GM23338 (cell line): Measurements from ENCODE around the gene EPM2AIP1. TPM values are rescaled to one million over a fixed set of nuclear protein-coding genes. Genes with fewer than 3 reads are reported as not detected.

Experiments used
- ATAC-seq: fragments of 200-7000 bp; cut with Tn5 transposase; 3 replicates; pipeline ENCODE4 v1.9.1; 2020
- DNase-seq: peaks from one replicate; pipeline ENCODE4 v3.0.0-alpha.2; 2015; ENCODE audit warnings: low spot score
- H2AFZ ChIP-seq: fragments of 200-600 bp; sonication (generic); 2 replicates; pipeline ENCODE4 v1.8.0; 2016; ENCODE audit warnings: antibody characterized with exemption, mild to moderate bottlenecking, moderate library complexity
- H3F3A ChIP-seq: fragments of 200-600 bp; sonication (generic); replicated peaks from 2 replicates; pipeline ENCODE4 v1.8.0; 2017; ENCODE audit warnings: antibody characterized with exemption, mixed run types, low read depth
- H3K27ac ChIP-seq: fragments of 200-600 bp; sonication (generic); 2 replicates; pipeline ENCODE4 v1.6.1; 2016; ENCODE audit warnings: low read depth
- H3K27me3 ChIP-seq: fragments of 200-600 bp; sonication (generic); 2 replicates; pipeline ENCODE4 v1.8.0; 2016; ENCODE audit warnings: mild to moderate bottlenecking, mixed run types, moderate library complexity; ENCODE audit not compliant: insufficient read depth
- H3K36me3 ChIP-seq: fragments of 200-600 bp; sonication (generic); 2 replicates; pipeline ENCODE4 v1.8.0; 2016; ENCODE audit warnings: mild to moderate bottlenecking; ENCODE audit not compliant: insufficient read depth
- H3K4me1 ChIP-seq: fragments of 200-600 bp; sonication (generic); 2 replicates; pipeline ENCODE4 v1.8.0; 2016; ENCODE audit warnings: mild to moderate bottlenecking, moderate library complexity; ENCODE audit not compliant: insufficient read depth
- H3K4me2 ChIP-seq: fragments of 200-600 bp; sonication (generic); 2 replicates; pipeline ENCODE4 v1.7.1; 2017; ENCODE audit warnings: mixed run types
- H3K4me3 ChIP-seq: fragments of 200-600 bp; sonication (generic); 2 replicates; pipeline ENCODE4 v1.6.1; 2016; ENCODE audit warnings: mixed run types
- H3K79me2 ChIP-seq: fragments of 200-600 bp; sonication (generic); replicated peaks from 2 replicates; pipeline ENCODE4 v1.8.0; 2017; ENCODE audit warnings: mild to moderate bottlenecking; ENCODE audit not compliant: insufficient read depth
- H3K9me2 ChIP-seq: fragments of 200-600 bp; sonication (generic); 2 replicates; pipeline ENCODE4 v1.8.0; 2017; ENCODE audit not compliant: insufficient read depth
- H4K20me1 ChIP-seq: fragments of 200-600 bp; sonication (generic); replicated peaks from 2 replicates; pipeline ENCODE4 v1.8.0; 2017; ENCODE audit warnings: mild to moderate bottlenecking; ENCODE audit not compliant: insufficient read depth
- H3K27ac Mint-ChIP-seq: 2 replicates; pipeline ENCODE4 v1.8.0; 2020; ENCODE audit warnings: inconsistent platforms, mild to moderate bottlenecking, moderate library complexity, mixed read lengths
- H3K27me3 Mint-ChIP-seq: 3 replicates; pipeline ENCODE4 v1.8.0; 2022; ENCODE audit warnings: low read depth, mild to moderate bottlenecking, moderate library complexity, mixed read lengths, inconsistent platforms; ENCODE audit not compliant: insufficient read depth, poor library complexity
- H3K36me3 Mint-ChIP-seq: 3 replicates; pipeline ENCODE4 v1.8.0; 2021; ENCODE audit warnings: low read depth, mild to moderate bottlenecking, inconsistent platforms, moderate library complexity, mixed read lengths
- H3K4me1 Mint-ChIP-seq: 3 replicates; pipeline ENCODE4 v1.8.0; 2020; ENCODE audit warnings: mild to moderate bottlenecking, inconsistent platforms, mixed read lengths
- H3K4me3 Mint-ChIP-seq: 3 replicates; pipeline ENCODE4 v1.8.0; 2021; ENCODE audit warnings: moderate library complexity, mild to moderate bottlenecking, inconsistent platforms, mixed read lengths
- H3K9me3 Mint-ChIP-seq: 3 replicates; pipeline ENCODE4 v1.8.0; 2020; ENCODE audit warnings: moderate library complexity, mild to moderate bottlenecking, inconsistent platforms, mixed read lengths
- CREB1 ChIP-seq: fragments of 250-450 bp; sonication (Bioruptor Pico); IDR thresholded peaks from 2 replicates; pipeline ENCODE4 v1.5.0; 2020; ENCODE audit warnings: low read depth, mild to moderate bottlenecking, moderate library complexity
- EZH2 ChIP-seq: fragments of 200-600 bp; sonication (generic); IDR thresholded peaks from one replicate; pipeline ENCODE4 v1.8.0; 2017; ENCODE audit warnings: antibody characterized with exemption, mild to moderate bottlenecking, low read depth; ENCODE audit not compliant: unreplicated experiment
- EZH2phosphoT487 ChIP-seq: fragments of 200-600 bp; sonication (generic); IDR thresholded peaks from one replicate; pipeline ENCODE4 v1.8.1; 2018; ENCODE audit warnings: antibody characterized with exemption; ENCODE audit not compliant: unreplicated experiment
- NANOG ChIP-seq: IDR thresholded peaks from 2 replicates; pipeline ENCODE4 v1.6.1; 2016; ENCODE audit warnings: antibody characterized with exemption, borderline replicate concordance
- ZNF331 ChIP-seq: fragments of 250-450 bp; sonication (Bioruptor Pico); IDR thresholded peaks from 2 replicates; pipeline ENCODE4 v1.5.0; 2020; ENCODE audit warnings: low read depth, mild to moderate bottlenecking, moderate library complexity
- polyA plus RNA-seq: library from polyadenylated mRNA; unstranded; fragments of >200 nt; fragmentation: Nextera tagmentation; extraction: Ambion mirVana; gene quantifications from 2 replicates; pipeline ENCODE4 v1.2.1, GENCODE V29; 2016
- total RNA-seq: library from RNA; depleted of rRNA; stranded (reverse); fragments of >200 nt; shearing (Covaris generic); gene quantifications from 2 replicates; pipeline ENCODE4 v1.2.3, GENCODE V29; 2014
- TF ChIP-seq, protein P1 (sequence below): IDR thresholded peaks from one replicate; pipeline ENCODE4 v1.6.1; 2018; ENCODE audit warnings: antibody characterized with exemption; ENCODE audit not compliant: unreplicated experiment
- TF ChIP-seq, protein P2 (sequence below): fragments of 250-450 bp; sonication (Bioruptor Pico); IDR thresholded peaks from 2 replicates; pipeline ENCODE4 v1.5.0; 2020; ENCODE audit warnings: mild to moderate bottlenecking, moderate library complexity

Gene EPM2AIP1
- total and polyA plus RNA-seq, 2 experiments from 2014 or later: 7.2 to 10.6 TPM

DNA sequence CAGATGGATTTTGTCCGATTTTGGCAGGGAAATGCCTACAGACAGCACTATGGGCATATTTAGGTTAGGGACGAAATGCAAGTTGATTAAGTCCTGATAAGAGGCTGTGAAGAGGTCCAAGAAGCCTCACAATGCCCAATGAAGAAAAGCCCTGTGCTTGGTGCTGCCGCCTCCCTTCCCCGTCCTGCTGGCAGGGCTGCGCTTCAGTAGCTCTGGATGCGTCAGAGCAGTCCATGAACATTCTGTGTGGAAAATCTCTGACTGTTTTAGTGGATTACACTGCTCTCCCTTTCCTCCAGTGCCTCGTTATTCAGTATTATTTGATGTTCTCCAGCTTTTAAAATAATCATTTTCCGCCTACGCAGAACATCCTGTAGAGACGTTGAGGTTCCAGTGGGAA is 40.0 kb upstream of the EPM2AIP1 start:
- Mint-ChIP-seq H3K27me3 (peaks cover 2% of the 10 kb centered on the region), H3K4me3 (no peak overlapping the region), H3K27ac (no peak overlapping the region), H3K4me1 (no peaks in the 10 kb centered on the region), H3K36me3 (peaks cover 69% of the 10 kb centered on the region), H3K9me3 (no peaks in the 10 kb centered on the region)
- no peaks in the 10 kb centered on the region for H3K4me1 ChIP-seq
- DNase-seq: no peak
- H3K4me2 ChIP-seq: no peak overlapping the region
- no peaks in the 10 kb centered on the region for H3K27me3 ChIP-seq
- H3K36me3 ChIP-seq: peaks cover 36% of the 10 kb centered on the region
- H3F3A ChIP-seq: no peaks in the 10 kb centered on the region
- TF ChIP-seq EZH2: no peak
- H4K20me1 ChIP-seq: peaks cover 11% of the 10 kb centered on the region; the same call in 1 of the 2 replicates
- no peak overlapping the region for H2AFZ ChIP-seq
- peaks cover 2% of the 10 kb centered on the region; the same call in 1 of the 2 replicates for H3K9me2 ChIP-seq
- ATAC-seq: no peak
- H3K27ac ChIP-seq: no peak overlapping the region
- no peaks in the 10 kb centered on the region for H3K79me2 ChIP-seq
- H3K4me3 ChIP-seq: no peak overlapping the region

- no peaks in the 10 kb centered on the region for H3K27me3 ChIP-seq
- no peak overlapping the region for H3K4me2 ChIP-seq
- Mint-ChIP-seq H3K27ac (no peak overlapping the region), H3K36me3 (peaks cover 70% of the 10 kb centered on the region), H3K9me3 (no peaks in the 10 kb centered on the region), H3K27me3 (peaks cover 2% of the 10 kb centered on the region), H3K4me3 (no peak overlapping the region), H3K4me1 (no peaks in the 10 kb centered on the region)
- H4K20me1 ChIP-seq: peaks cover 11% of the 10 kb centered on the region; the same call in 1 of the 2 replicates
- DNase-seq (no peak), ATAC-seq (no peak)
- H3K4me1 ChIP-seq: no peaks in the 10 kb centered on the region
- no peaks in the 10 kb centered on the region for H3K79me2 ChIP-seq
- no peak overlapping the region for H3K4me3 ChIP-seq
- H2AFZ ChIP-seq: no peak overlapping the region
- H3K27ac ChIP-seq: no peak overlapping the region
- no peaks in the 10 kb centered on the region for H3F3A ChIP-seq
- H3K9me2 ChIP-seq: peaks cover 2% of the 10 kb centered on the region; the same call in 1 of the 2 replicates
- H3K36me3 ChIP-seq: peaks cover 32% of the 10 kb centered on the region
- TF ChIP-seq EZH2phosphoT487 (no peak), NANOG (no peak), ZNF331 (CRISPR knock-in tag) (no peak), EZH2 (no peak)
- TF ChIP-seq, protein P1, sequence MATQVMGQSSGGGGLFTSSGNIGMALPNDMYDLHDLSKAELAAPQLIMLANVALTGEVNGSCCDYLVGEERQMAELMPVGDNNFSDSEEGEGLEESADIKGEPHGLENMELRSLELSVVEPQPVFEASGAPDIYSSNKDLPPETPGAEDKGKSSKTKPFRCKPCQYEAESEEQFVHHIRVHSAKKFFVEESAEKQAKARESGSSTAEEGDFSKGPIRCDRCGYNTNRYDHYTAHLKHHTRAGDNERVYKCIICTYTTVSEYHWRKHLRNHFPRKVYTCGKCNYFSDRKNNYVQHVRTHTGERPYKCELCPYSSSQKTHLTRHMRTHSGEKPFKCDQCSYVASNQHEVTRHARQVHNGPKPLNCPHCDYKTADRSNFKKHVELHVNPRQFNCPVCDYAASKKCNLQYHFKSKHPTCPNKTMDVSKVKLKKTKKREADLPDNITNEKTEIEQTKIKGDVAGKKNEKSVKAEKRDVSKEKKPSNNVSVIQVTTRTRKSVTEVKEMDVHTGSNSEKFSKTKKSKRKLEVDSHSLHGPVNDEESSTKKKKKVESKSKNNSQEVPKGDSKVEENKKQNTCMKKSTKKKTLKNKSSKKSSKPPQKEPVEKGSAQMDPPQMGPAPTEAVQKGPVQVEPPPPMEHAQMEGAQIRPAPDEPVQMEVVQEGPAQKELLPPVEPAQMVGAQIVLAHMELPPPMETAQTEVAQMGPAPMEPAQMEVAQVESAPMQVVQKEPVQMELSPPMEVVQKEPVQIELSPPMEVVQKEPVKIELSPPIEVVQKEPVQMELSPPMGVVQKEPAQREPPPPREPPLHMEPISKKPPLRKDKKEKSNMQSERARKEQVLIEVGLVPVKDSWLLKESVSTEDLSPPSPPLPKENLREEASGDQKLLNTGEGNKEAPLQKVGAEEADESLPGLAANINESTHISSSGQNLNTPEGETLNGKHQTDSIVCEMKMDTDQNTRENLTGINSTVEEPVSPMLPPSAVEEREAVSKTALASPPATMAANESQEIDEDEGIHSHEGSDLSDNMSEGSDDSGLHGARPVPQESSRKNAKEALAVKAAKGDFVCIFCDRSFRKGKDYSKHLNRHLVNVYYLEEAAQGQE: no peak
Measured at GRCh38 chr3:37031096-37031682, 38.3 kb upstream of the EPM2AIP1 start.

DNA sequence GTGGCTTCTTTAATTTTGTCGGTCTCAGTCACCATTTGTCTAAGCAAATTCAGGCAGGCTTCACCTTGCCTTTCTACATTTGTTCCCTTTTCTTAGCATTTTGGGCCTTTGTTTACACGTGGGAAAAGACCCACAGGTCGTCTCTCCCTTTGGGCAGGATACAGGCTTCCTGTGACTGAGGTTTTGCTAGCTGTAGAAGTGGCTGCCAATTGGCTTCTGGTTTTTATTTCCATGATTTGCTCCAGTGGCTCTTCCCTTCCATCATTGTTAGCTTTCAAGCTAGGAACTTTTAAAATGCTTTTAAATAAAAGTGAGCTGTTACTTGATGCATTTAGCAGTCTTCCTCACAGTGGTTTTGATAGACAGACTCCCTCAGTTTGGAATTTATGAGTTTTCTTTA is 37.7 kb upstream of the EPM2AIP1 start:
- H3K79me2 ChIP-seq: no peaks in the 10 kb centered on the region
- no peak for ATAC-seq
- no peak overlapping the region for H2AFZ ChIP-seq
- Mint-ChIP-seq H3K36me3 (peaks cover 70% of the 10 kb centered on the region), H3K27ac (no peak overlapping the region), H3K9me3 (no peaks in the 10 kb centered on the region), H3K4me1 (no peaks in the 10 kb centered on the region), H3K27me3 (peaks cover 2% of the 10 kb centered on the region), H3K4me3 (no peak overlapping the region)
- no peaks in the 10 kb centered on the region for H3K27me3 ChIP-seq
- no peaks in the 10 kb centered on the region for H3K4me1 ChIP-seq
- peaks cover 2% of the 10 kb centered on the region; the same call in 1 of the 2 replicates for H3K9me2 ChIP-seq
- peaks cover 11% of the 10 kb centered on the region; the same call in 1 of the 2 replicates for H4K20me1 ChIP-seq
- H3F3A ChIP-seq: no peaks in the 10 kb centered on the region
- peaks cover 34% of the 10 kb centered on the region for H3K36me3 ChIP-seq
- no peak overlapping the region for H3K4me3 ChIP-seq
- no peak overlapping the region for H3K4me2 ChIP-seq
- DNase-seq: no peak
- H3K27ac ChIP-seq: no peak overlapping the region
- TF ChIP-seq, protein P2, sequence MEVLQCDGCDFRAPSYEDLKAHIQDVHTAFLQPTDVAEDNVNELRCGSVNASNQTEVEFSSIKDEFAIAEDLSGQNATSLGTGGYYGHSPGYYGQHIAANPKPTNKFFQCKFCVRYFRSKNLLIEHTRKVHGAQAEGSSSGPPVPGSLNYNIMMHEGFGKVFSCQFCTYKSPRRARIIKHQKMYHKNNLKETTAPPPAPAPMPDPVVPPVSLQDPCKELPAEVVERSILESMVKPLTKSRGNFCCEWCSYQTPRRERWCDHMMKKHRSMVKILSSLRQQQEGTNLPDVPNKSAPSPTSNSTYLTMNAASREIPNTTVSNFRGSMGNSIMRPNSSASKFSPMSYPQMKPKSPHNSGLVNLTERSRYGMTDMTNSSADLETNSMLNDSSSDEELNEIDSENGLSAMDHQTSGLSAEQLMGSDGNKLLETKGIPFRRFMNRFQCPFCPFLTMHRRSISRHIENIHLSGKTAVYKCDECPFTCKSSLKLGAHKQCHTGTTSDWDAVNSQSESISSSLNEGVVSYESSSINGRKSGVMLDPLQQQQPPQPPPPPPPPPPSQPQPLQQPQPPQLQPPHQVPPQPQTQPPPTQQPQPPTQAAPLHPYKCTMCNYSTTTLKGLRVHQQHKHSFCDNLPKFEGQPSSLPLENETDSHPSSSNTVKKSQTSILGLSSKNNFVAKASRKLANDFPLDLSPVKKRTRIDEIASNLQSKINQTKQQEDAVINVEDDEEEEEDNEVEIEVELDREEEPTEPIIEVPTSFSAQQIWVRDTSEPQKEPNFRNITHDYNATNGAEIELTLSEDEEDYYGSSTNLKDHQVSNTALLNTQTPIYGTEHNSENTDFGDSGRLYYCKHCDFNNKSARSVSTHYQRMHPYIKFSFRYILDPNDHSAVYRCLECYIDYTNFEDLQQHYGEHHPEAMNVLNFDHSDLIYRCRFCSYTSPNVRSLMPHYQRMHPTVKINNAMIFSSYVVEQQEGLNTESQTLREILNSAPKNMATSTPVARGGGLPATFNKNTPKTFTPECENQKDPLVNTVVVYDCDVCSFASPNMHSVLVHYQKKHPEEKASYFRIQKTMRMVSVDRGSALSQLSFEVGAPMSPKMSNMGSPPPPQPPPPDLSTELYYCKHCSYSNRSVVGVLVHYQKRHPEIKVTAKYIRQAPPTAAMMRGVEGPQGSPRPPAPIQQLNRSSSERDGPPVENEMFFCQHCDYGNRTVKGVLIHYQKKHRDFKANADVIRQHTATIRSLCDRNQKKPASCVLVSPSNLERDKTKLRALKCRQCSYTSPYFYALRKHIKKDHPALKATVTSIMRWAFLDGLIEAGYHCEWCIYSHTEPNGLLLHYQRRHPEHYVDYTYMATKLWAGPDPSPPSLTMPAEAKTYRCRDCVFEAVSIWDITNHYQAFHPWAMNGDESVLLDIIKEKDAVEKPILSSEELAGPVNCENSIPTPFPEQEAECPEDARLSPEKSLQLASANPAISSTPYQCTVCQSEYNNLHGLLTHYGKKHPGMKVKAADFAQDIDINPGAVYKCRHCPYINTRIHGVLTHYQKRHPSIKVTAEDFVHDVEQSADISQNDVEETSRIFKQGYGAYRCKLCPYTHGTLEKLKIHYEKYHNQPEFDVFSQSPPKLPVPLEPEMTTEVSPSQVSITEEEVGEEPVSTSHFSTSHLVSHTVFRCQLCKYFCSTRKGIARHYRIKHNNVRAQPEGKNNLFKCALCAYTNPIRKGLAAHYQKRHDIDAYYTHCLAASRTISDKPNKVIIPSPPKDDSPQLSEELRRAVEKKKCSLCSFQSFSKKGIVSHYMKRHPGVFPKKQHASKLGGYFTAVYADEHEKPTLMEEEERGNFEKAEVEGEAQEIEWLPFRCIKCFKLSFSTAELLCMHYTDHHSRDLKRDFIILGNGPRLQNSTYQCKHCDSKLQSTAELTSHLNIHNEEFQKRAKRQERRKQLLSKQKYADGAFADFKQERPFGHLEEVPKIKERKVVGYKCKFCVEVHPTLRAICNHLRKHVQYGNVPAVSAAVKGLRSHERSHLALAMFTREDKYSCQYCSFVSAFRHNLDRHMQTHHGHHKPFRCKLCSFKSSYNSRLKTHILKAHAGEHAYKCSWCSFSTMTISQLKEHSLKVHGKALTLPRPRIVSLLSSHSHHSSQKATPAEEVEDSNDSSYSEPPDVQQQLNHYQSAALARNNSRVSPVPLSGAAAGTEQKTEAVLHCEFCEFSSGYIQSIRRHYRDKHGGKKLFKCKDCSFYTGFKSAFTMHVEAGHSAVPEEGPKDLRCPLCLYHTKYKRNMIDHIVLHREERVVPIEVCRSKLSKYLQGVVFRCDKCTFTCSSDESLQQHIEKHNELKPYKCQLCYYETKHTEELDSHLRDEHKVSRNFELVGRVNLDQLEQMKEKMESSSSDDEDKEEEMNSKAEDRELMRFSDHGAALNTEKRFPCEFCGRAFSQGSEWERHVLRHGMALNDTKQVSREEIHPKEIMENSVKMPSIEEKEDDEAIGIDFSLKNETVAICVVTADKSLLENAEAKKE (CRISPR knock-in tag): no peak
- TF ChIP-seq CREB1 (CRISPR knock-in tag): no peak
